ENCODE measurements around the gene CACNA1C.

DNA sequence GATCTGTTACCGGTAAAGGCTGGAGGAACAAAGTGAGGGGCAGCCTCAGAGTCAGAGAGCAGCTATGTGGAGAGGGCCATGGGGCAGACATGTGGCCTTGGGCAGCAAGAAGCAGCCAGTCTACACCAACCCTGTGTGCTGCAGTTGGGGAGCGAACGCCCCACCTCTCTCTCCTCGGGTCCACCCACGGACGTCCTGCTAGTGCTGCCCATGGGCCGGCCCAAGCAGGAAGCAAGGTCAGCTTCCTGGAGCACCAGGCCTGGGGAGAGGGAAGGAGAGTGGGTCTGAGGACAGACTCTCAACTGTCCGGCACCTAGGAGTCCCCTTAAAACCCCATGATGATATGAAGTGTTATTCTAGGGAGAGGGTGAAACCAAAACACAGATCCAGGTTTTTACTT, 487.2 kb downstream of the CACNA1C start:
- TF ChIP-seq, protein P1, sequence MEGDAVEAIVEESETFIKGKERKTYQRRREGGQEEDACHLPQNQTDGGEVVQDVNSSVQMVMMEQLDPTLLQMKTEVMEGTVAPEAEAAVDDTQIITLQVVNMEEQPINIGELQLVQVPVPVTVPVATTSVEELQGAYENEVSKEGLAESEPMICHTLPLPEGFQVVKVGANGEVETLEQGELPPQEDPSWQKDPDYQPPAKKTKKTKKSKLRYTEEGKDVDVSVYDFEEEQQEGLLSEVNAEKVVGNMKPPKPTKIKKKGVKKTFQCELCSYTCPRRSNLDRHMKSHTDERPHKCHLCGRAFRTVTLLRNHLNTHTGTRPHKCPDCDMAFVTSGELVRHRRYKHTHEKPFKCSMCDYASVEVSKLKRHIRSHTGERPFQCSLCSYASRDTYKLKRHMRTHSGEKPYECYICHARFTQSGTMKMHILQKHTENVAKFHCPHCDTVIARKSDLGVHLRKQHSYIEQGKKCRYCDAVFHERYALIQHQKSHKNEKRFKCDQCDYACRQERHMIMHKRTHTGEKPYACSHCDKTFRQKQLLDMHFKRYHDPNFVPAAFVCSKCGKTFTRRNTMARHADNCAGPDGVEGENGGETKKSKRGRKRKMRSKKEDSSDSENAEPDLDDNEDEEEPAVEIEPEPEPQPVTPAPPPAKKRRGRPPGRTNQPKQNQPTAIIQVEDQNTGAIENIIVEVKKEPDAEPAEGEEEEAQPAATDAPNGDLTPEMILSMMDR (conservative IDR thresholded peaks at IDR 0.05) = no peak
- TF ChIP-seq EZH2 (IDR thresholded peaks at IDR 0.05; ENCODE audit: low read depth) = no peak

Data from PC-9 (cell line).